ENCODE measurements around the gene LRFN5. TPM values are rescaled to one million over a fixed set of nuclear protein-coding genes. Genes with fewer than 3 reads are reported as not detected.

The LRFN5 gene
- total RNA-seq, 1 experiment from 2014 or later: not detected

DNA sequence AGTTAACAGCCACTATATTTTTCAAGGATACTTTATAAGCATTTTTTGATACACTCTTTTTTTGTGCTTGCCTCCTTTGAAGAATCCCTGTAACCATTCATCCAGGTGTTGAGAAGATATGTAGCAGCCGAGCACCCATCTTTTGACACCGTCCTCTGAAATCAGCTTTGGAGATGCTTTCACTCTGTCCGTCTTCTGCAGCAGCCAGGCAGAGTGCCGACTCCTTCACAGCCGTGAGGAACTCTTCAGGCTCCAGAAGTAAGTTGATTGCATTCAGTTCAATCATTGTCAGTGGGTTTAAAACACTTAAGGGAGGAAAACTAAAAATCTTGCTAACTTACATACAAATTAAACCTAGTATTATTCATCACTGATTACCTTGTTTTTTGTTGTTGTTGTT, 160.1 kb downstream of the LRFN5 start:
- no peak overlapping the region for H3K27ac ChIP-seq (ENCODE audit: low read depth, low read length)
- H3K9me3 ChIP-seq (ENCODE audit: control insufficient read depth in 1 of 2, insufficient read depth in 1 of 2, low read depth in 1 of 2, low read length in 2 of 2): peaks cover 0 to 2% of the 10 kb centered on the region in 2 experiments; a peak in 1 of 4 replicates
- ATAC-seq: no peak
- no peak overlapping the region for H3K9ac ChIP-seq (ENCODE audit: low read length)
- H3K79me2 ChIP-seq (ENCODE audit: insufficient read depth, low read length): no peaks in the 10 kb centered on the region
- H3K4me1 ChIP-seq (ENCODE audit: control insufficient read depth in 1 of 2, insufficient read depth in 2 of 2, low read length in 2 of 2): no peaks in the 10 kb centered on the region
- ChIA-PET POLR2A (no interaction called here), RAD21 (ENCODE audit: low non-redundant PET in 1 of 2, low total read pairs in 2 of 2, uncharacterized antibody in 2 of 2, unreplicated experiment in 2 of 2) (no interaction called here), CTCF (no interaction called here)
- no peaks in the 10 kb centered on the region for H4K20me1 ChIP-seq (ENCODE audit: insufficient read depth)
- TF ChIP-seq EGR1 (IDR thresholded peaks at IDR 0.05; ENCODE audit: low read depth): no peak
- TF ChIP-seq, protein P1, sequence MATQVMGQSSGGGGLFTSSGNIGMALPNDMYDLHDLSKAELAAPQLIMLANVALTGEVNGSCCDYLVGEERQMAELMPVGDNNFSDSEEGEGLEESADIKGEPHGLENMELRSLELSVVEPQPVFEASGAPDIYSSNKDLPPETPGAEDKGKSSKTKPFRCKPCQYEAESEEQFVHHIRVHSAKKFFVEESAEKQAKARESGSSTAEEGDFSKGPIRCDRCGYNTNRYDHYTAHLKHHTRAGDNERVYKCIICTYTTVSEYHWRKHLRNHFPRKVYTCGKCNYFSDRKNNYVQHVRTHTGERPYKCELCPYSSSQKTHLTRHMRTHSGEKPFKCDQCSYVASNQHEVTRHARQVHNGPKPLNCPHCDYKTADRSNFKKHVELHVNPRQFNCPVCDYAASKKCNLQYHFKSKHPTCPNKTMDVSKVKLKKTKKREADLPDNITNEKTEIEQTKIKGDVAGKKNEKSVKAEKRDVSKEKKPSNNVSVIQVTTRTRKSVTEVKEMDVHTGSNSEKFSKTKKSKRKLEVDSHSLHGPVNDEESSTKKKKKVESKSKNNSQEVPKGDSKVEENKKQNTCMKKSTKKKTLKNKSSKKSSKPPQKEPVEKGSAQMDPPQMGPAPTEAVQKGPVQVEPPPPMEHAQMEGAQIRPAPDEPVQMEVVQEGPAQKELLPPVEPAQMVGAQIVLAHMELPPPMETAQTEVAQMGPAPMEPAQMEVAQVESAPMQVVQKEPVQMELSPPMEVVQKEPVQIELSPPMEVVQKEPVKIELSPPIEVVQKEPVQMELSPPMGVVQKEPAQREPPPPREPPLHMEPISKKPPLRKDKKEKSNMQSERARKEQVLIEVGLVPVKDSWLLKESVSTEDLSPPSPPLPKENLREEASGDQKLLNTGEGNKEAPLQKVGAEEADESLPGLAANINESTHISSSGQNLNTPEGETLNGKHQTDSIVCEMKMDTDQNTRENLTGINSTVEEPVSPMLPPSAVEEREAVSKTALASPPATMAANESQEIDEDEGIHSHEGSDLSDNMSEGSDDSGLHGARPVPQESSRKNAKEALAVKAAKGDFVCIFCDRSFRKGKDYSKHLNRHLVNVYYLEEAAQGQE (IDR thresholded peaks at IDR 0.05; ENCODE audit: low read depth): no peak
- no peak for TF ChIP-seq ZNF274 (IDR thresholded peaks at IDR 0.05; ENCODE audit: low read depth, low read length)
- no peak for TF ChIP-seq ELF1 (IDR thresholded peaks at IDR 0.05; ENCODE audit: borderline replicate concordance, low read depth)
- TF ChIP-seq, protein P2, sequence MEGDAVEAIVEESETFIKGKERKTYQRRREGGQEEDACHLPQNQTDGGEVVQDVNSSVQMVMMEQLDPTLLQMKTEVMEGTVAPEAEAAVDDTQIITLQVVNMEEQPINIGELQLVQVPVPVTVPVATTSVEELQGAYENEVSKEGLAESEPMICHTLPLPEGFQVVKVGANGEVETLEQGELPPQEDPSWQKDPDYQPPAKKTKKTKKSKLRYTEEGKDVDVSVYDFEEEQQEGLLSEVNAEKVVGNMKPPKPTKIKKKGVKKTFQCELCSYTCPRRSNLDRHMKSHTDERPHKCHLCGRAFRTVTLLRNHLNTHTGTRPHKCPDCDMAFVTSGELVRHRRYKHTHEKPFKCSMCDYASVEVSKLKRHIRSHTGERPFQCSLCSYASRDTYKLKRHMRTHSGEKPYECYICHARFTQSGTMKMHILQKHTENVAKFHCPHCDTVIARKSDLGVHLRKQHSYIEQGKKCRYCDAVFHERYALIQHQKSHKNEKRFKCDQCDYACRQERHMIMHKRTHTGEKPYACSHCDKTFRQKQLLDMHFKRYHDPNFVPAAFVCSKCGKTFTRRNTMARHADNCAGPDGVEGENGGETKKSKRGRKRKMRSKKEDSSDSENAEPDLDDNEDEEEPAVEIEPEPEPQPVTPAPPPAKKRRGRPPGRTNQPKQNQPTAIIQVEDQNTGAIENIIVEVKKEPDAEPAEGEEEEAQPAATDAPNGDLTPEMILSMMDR (IDR thresholded peaks at IDR 0.05 in 2 of 3, conservative IDR thresholded peaks at IDR 0.05 in 1 of 3; ENCODE audit: borderline replicate concordance in 1 of 3, insufficient read depth in 1 of 3, low read depth in 2 of 3, low read length in 2 of 3): no peak
- no peak for TF ChIP-seq CBX3 (IDR thresholded peaks at IDR 0.05; ENCODE audit: low read depth)
- TF ChIP-seq TCF7L2 (IDR thresholded peaks at IDR 0.05; ENCODE audit: borderline replicate concordance, extremely low read depth, insufficient read depth, insufficient read length): no peak
- no peak for TF ChIP-seq EZH2phosphoT487 (IDR thresholded peaks at IDR 0.05; ENCODE audit: borderline replicate concordance)
- TF ChIP-seq SP1 (IDR thresholded peaks at IDR 0.05; ENCODE audit: low read depth): no peak
- no peak for TF ChIP-seq SIN3A (IDR thresholded peaks at IDR 0.05; ENCODE audit: low read depth)
- TF ChIP-seq CEBPB (IDR thresholded peaks at IDR 0.05; ENCODE audit: low read depth): no peak
- no peak for TF ChIP-seq FOSL1 (IDR thresholded peaks at IDR 0.05; ENCODE audit: low read depth)
- TF ChIP-seq, protein P3, sequence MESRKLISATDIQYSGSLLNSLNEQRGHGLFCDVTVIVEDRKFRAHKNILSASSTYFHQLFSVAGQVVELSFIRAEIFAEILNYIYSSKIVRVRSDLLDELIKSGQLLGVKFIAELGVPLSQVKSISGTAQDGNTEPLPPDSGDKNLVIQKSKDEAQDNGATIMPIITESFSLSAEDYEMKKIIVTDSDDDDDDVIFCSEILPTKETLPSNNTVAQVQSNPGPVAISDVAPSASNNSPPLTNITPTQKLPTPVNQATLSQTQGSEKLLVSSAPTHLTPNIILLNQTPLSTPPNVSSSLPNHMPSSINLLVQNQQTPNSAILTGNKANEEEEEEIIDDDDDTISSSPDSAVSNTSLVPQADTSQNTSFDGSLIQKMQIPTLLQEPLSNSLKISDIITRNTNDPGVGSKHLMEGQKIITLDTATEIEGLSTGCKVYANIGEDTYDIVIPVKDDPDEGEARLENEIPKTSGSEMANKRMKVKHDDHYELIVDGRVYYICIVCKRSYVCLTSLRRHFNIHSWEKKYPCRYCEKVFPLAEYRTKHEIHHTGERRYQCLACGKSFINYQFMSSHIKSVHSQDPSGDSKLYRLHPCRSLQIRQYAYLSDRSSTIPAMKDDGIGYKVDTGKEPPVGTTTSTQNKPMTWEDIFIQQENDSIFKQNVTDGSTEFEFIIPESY (IDR thresholded peaks at IDR 0.05; ENCODE audit: extremely low read depth, insufficient replicate concordance, low read length): no peak
- no peak for TF ChIP-seq SRF (IDR thresholded peaks at IDR 0.05; ENCODE audit: low read depth)
- no peak for TF ChIP-seq YY1 (IDR thresholded peaks at IDR 0.05; ENCODE audit: extremely low read depth, insufficient replicate concordance, low read depth, low read length)
- TF ChIP-seq, protein P4, sequence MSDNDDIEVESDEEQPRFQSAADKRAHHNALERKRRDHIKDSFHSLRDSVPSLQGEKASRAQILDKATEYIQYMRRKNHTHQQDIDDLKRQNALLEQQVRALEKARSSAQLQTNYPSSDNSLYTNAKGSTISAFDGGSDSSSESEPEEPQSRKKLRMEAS (IDR thresholded peaks at IDR 0.05): no peak
- H3K27me3 ChIP-seq (ENCODE audit: insufficient read depth, low read length): no peaks in the 10 kb centered on the region
- no peaks in the 10 kb centered on the region for H3K9me2 ChIP-seq (ENCODE audit: insufficient read depth)
- H3K4me3 ChIP-seq (replicated peaks in 1 of 2; ENCODE audit: low read depth in 1 of 2, low read length in 2 of 2): no peak overlapping the region
- no peaks in the 10 kb centered on the region for H3K36me3 ChIP-seq (ENCODE audit: control insufficient read depth in 1 of 2, insufficient read depth in 2 of 2, low read length in 2 of 2)
- no peak overlapping the region for H3K4me2 ChIP-seq (ENCODE audit: low read length)
- H2AFZ ChIP-seq (ENCODE audit: low read depth, low read length, poor library complexity, severe bottlenecking): no peak overlapping the region
- no TSS peak for BruUV-seq (replicated peaks)
- DNase-seq (ENCODE audit: low read depth, low spot score): no peak
- intact Hi-C loops (cut with micrococcal nuclease): no loop called here

Data from HCT116 (cell line).